Tibial nerve (tissue), 4 donors: ENCODE measurements around the gene PCBP3. TPM values are rescaled to one million over a fixed set of nuclear protein-coding genes. Genes with fewer than 3 reads are reported as not detected.
"Not testable (repeated sequence)": the region's sequence is repeated elsewhere in the genome, so short reads cannot be mapped to it uniquely, and the experiment has no call there.

ENCODE experiments used
- DNase-seq, 2 donors: peaks; one replicate each; pipeline ENCODE4 v3.0.0-alpha.2; 2019; ENCODE audit warnings: low spot score in 2 of 2
- H3K27ac ChIP-seq, 4 donors: fragments of 200-600 bp; sonication (generic) in 3 of 4; one replicate each; pipeline ENCODE4 v1.5.1; 2017 to 2019; ENCODE audit warnings: mild to moderate bottlenecking in 1 of 4
- H3K27me3 ChIP-seq, 2 donors: fragments of 200-600 bp; sonication (generic) in 1 of 2; one replicate each; pipeline versions ENCODE4 v1.5.1 to v1.6.0; 2017 to 2019
- H3K36me3 ChIP-seq, 3 donors: fragments of 200-600 bp; sonication (generic); one replicate each; pipeline ENCODE4 v1.5.1; 2018 to 2019
- H3K4me1 ChIP-seq, 4 donors: fragments of 200-600 bp; sonication (generic) in 3 of 4; one replicate each; pipeline ENCODE4 v1.5.1; 2017 to 2019
- H3K4me3 ChIP-seq, 4 donors: fragments of 200-600 bp; sonication (generic) in 3 of 4; one replicate each; pipeline ENCODE4 v1.5.1; 2017 to 2019; ENCODE audit warnings: mild to moderate bottlenecking in 1 of 4, moderate library complexity in 1 of 4
- H3K9me3 ChIP-seq, 4 donors: fragments of 200-600 bp; sonication (generic) in 3 of 4; one replicate each; pipeline ENCODE4 v1.5.1; 2017 to 2019
- CTCF ChIP-seq, 5 experiments: fragments of 200-600 bp in 3 of 5; fragments of 450-650 bp in 2 of 5; sonication (generic) in 3 of 5; IDR thresholded peaks; one replicate each; pipeline ENCODE4 v1.5.1; 2016 to 2019; ENCODE audit warnings: antibody characterized with exemption in 5 of 5, mild to moderate bottlenecking in 3 of 5, moderate library complexity in 2 of 5
- EP300 ChIP-seq, 2 donors: sonication (generic); formaldehyde crosslinking; IDR thresholded peaks; one replicate each; pipeline ENCODE4 v1.6.1; 2017; ENCODE audit warnings: antibody characterized with exemption in 2 of 2, mild to moderate bottlenecking in 1 of 2
- POLR2A ChIP-seq, 2 donors: fragments of 450-650 bp; IDR thresholded peaks; one replicate each; pipeline ENCODE4 v1.6.1; 2017; ENCODE audit warnings: antibody characterized with exemption in 2 of 2, mild to moderate bottlenecking in 2 of 2, moderate library complexity in 2 of 2
- WGBS, 2 donors: methylation state at CpG; one replicate each; pipeline ENCODE4 v1.1.5; 2018; 5-methylcytosine and 5-hydroxymethylcytosine counted together
- total RNA-seq, 4 donors: library from RNA; depleted of rRNA; stranded (reverse); fragments of >200 nt; gene quantifications; one replicate each; pipeline ENCODE4 v1.1.0, GENCODE V29; 2016

The PCBP3 gene
- total RNA-seq, 4 donors from 2014 or later, result 4.2 to 13.4 (median 9.6) TPM

GRCh38 chr21:45949928-45950739 is 306.6 kb downstream of the PCBP3 start:
- Histone ChIP-seq H3K4me1 (peaks cover 0 to 22% (median 3%) of the 10 kb centered on the region in 4 donors), H3K36me3 (no peaks in the 10 kb centered on the region), H3K4me3 (no peak overlapping the region), H3K9me3 (no peaks in the 10 kb centered on the region), H3K27me3 (peaks cover 0 to 9% of the 10 kb centered on the region in 2 donors), H3K27ac (no peak overlapping the region)
- no peak for DNase-seq
- TF ChIP-seq CTCF (IDR thresholded peaks at IDR 0.05) (no peak), POLR2A (IDR thresholded peaks at IDR 0.05) (no peak), EP300 (IDR thresholded peaks at IDR 0.05) (no peak)
- WGBS, 2 donors, result 73 to 80% methylated on average over 31 to 34 of the region's 35 CpGs

- Histone ChIP-seq H3K4me3 (no peak overlapping the region), H3K27ac (no peak overlapping the region), H3K9me3 (no peaks in the 10 kb centered on the region), H3K4me1 (peaks cover 0 to 22% (median 3%) of the 10 kb centered on the region in 4 donors), H3K27me3 (peaks cover 0 to 9% of the 10 kb centered on the region in 2 donors), H3K36me3 (no peaks in the 10 kb centered on the region)
- TF ChIP-seq EP300 (IDR thresholded peaks at IDR 0.05) (no peak), CTCF (IDR thresholded peaks at IDR 0.05) (no peak), POLR2A (IDR thresholded peaks at IDR 0.05) (no peak)
- DNase-seq, result no peak
- 35 to 40% methylated on average over 20 to 21 of the region's 21 CpGs for WGBS, 2 donors
Measured at GRCh38 chr21:45950740-45951515, 307.4 kb downstream of the PCBP3 start.

GRCh38 chr21:45951676-45952075 is 308.2 kb downstream of the PCBP3 start:
- H3K27me3 ChIP-seq, result peaks cover 0 to 9% of the 10 kb centered on the region in 2 donors
- 85 to 87% methylated on average over 15 of the region's 15 CpGs for WGBS, 2 donors
- no peak overlapping the region for H3K4me3 ChIP-seq
- TF ChIP-seq EP300 (IDR thresholded peaks at IDR 0.05) (no peak), CTCF (IDR thresholded peaks at IDR 0.05) (no peak), POLR2A (IDR thresholded peaks at IDR 0.05) (no peak)
- no peak for DNase-seq
- H3K4me1 ChIP-seq, result peaks cover 0 to 22% (median 3%) of the 10 kb centered on the region in 4 donors
- H3K36me3 ChIP-seq, result no peaks in the 10 kb centered on the region
- no peaks in the 10 kb centered on the region for H3K9me3 ChIP-seq
- H3K27ac ChIP-seq, result no peak overlapping the region

GRCh38 chr21:45952527-45952926 is 309.0 kb downstream of the PCBP3 start:
- not testable (repeated sequence) for H3K4me3 ChIP-seq, H3K27me3 ChIP-seq, H3K36me3 ChIP-seq, DNase-seq, H3K9me3 ChIP-seq
- 90 to 96% methylated on average over 10 of the region's 10 CpGs for WGBS, 2 donors
- H3K27ac ChIP-seq, result peak overlapping the region in 1 of 4 donors; percentile 2
- H3K4me1 ChIP-seq, result peaks cover 0 to 26% (median 8%) of the 10 kb centered on the region in 4 donors

GRCh38 chr21:45952974-45953373 is 309.4 kb downstream of the PCBP3 start:
- Histone ChIP-seq H3K4me3 (no peak overlapping the region), H3K4me1 (peaks cover 0 to 30% (median 12%) of the 10 kb centered on the region in 4 donors), H3K27me3 (peaks cover 0 to 9% of the 10 kb centered on the region in 2 donors), H3K27ac (peak overlapping the region in 2 of 4 donors; percentile 2 to 73), H3K9me3 (no peaks in the 10 kb centered on the region), H3K36me3 (no peaks in the 10 kb centered on the region)
- DNase-seq, result no peak
- no peak for TF ChIP-seq EP300 (IDR thresholded peaks at IDR 0.05)
- no peak for TF ChIP-seq POLR2A (IDR thresholded peaks at IDR 0.05)
- TF ChIP-seq CTCF (IDR thresholded peaks at IDR 0.05), result no peak
- 59 to 65% methylated on average over 11 of the region's 11 CpGs for WGBS, 2 donors
